GM21717 (cell line): ENCODE data around the gene RASSF10.
A peak's percentile ranks its signal among the peaks of the same experiment; 100 is the strongest.

Experiments
- ATAC-seq: cut with Tn5 transposase; IDR thresholded peaks from one replicate; pipeline ENCODE4 v1.9.1; 2021; ENCODE audit warnings: mild to moderate bottlenecking, moderate library complexity; ENCODE audit not compliant: unreplicated experiment

Gene RASSF10

GRCh38 chr11:13008625-13009475 lies at the start of gene RASSF10:
TSS of gene RASSF10 (plus strand) at chr11:13009316. CDS start at chr11:13009577, 261 bp downstream.
- ATAC-seq, result no peak

- ATAC-seq, result no peak
Measured at GRCh38 chr11:12961615-12962014, 47.5 kb upstream of the RASSF10 start.

DNA sequence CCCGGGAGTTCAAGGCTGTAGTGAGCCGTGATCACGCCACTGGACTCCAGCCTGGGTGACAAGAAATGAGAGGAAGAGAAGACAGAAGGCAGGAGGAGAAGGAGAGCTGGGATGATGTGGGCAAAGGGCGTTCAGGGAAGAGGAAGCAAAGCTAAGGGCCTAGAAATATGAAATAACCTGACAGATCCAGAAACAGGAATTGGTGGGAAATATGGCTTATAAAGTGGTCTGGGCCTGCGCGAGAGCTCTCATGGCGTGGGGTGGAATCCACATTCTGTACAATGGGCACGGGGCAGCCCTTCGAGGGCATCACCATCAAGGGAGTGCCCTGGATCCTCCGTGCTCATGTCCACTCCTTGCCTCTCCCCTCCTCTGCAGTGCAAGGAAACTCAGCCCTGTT lies 46.8 kb upstream of the RASSF10 start:
- ATAC-seq, result no peak

DNA sequence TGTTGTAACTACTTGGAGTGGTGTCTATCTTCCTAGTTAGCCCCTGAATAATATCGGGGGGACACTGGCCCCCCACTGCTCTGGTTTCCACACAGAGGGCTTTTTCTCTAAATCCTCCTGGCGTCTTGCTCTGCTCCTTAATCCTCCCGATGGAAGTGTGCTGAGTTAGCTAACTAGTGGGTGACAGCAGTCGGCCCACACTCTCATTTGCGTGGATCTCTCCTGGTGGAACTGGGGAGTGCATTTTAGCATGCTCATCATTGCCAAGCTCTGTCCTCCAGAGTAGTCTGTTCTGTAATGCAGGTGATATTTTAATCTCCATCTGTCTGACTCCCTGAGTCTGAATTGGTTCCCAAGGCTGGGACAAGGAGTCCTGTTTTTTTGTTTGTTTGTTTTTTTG lies 46.1 kb upstream of the RASSF10 start:
- ATAC-seq, result no peak

DNA sequence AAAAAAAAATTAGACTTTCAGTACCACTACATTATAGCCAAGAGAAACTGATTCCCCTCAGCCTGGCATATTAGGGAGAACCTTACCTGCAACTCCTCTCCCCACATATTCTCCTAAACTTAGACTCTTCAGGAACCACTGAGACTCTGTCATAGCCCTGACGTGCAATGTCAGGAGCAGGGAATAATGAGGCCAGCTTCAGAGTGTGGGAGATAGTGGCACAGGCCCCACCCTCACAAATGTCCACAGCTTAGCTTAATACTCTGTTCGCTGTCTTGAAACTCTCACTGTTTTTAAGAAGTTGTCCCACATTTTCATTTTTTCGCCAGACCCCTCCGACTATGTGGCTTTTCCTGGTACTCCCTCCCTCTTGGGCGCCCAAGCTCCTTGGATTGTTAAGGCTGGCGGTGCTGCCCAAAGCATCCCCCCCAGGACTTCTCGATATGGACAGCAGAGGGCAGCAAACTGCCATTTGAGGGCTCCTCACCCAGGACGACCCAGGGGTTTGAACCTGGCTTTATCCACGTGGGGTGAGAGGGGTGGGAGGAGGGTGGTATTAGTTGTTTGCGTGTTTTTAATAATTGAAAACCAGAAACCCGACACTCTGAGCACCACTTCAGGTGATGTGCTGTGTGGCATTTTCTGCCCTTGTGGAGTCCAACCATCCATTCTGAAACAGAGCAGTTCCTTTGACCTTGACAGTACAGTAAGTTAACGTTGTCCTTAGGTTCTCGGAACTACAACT lies 45.2 kb upstream of the RASSF10 start:
- peak; percentile 75 for ATAC-seq

GRCh38 chr11:12964650-12965049 lies 44.5 kb upstream of the RASSF10 start:
- ATAC-seq, result no peak

GRCh38 chr11:12966002-12966401 lies 43.1 kb upstream of the RASSF10 start:
- ATAC-seq, result no peak

- no peak for ATAC-seq
Measured at GRCh38 chr11:12968101-12968500, 41.0 kb upstream of the RASSF10 start.

DNA sequence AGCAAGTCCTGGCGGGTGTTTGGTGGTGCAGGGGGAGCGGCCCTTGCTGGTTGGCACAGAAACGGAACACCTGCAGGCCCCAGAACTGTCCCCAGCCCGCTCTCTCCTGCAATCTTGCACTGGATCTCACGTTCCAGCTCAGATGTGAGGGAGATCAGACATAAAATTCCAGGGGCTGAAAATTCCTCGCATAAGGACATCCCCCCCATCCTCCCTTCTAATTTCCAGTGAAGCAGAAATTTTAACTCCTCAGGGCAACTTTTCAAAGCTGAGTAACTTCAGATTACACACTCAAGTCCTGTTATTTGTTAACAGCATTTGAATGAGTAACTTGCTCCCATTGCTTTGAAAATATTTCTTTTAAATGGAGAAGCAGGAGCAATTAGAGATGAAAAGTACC lies 40.3 kb upstream of the RASSF10 start:
- ATAC-seq, result no peak

DNA sequence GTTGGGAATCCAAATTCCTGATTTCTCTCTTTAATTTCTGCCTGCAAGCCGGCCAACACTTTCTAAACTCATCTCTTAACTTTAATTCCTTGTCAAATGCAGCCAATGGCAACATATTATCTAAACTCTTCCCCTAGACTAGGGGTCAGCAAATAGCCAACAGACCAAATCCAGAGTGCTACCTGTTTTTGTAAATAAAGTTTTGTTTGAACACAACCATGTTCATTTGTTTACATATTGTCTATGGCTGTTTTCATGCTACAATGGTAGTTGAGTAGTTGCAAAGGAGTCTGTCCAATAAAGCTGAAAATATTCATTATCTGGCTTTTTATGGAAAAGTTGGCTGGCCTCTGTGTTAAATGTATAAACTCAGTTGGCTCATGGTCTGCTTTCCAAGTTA lies 37.2 kb upstream of the RASSF10 start:
- ATAC-seq, result no peak

DNA sequence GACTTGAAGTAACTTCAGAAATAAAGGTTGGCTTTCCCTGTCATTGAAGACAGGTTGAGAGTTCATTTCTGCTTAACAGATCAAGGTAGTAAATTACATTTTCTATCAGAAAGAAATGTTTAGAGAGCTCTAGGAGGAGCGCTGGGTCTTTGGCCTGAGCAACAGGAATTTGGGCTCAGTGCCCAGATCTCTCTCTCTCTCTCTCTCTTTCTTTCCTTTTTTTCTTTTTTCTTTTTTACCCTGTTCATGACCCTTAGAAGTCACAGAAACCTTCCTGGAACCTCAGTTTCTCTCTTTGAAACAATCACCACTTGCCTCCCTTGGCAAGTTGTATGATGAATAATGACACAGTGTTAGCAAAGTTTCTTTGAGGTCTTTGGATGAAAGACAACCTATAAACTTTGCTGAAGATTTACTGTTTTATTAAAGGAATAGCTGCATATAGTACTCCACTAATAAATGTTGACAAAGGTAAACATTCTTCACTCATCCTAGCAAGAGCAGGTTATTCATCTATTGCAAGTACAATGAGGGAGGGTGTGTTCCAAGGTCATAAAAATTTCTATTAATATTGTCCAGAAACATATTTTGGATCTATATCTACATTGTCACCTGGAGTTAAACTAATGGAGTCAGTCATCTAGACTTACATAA lies 35.5 kb upstream of the RASSF10 start:
- ATAC-seq, result no peak

GRCh38 chr11:12975195-12975594 lies 33.9 kb upstream of the RASSF10 start:
- ATAC-seq, result no peak

DNA sequence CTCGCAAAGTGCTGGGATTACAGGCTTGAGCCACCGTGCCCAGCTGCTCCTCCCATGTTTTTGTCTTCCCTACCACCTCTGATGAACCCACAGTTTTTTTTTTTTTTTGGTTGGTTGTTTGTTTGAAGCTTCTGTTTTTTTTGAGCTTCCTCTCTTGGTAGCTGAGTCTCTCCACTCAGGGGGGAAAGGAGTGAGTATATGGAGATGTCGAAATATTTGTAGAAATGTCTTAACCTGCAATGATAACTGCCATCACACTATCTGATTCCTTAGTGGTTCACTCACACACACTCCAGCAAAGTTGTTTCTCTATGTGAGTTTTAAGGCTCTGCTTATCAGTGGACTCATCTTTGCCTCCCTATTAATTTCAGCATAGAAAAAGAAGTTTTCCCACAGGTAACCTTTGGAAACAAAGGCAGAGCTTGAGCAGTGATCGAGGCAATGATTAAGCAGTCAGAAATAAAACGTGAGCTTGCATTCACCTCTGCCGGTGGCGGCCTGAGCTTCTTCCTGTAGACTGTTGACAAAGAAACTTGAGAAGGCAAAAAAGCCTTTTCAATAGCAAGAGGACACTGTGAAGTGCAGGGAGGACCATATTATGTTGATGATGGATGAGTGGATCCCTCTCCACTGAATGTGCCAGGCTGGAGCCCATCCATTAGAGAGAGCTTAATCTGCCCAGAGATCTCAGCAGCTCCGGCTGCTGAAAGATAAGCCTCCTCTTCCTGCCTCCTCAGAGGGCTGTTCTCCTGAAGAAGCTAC lies 29.0 kb upstream of the RASSF10 start:
- ATAC-seq, result no peak

DNA sequence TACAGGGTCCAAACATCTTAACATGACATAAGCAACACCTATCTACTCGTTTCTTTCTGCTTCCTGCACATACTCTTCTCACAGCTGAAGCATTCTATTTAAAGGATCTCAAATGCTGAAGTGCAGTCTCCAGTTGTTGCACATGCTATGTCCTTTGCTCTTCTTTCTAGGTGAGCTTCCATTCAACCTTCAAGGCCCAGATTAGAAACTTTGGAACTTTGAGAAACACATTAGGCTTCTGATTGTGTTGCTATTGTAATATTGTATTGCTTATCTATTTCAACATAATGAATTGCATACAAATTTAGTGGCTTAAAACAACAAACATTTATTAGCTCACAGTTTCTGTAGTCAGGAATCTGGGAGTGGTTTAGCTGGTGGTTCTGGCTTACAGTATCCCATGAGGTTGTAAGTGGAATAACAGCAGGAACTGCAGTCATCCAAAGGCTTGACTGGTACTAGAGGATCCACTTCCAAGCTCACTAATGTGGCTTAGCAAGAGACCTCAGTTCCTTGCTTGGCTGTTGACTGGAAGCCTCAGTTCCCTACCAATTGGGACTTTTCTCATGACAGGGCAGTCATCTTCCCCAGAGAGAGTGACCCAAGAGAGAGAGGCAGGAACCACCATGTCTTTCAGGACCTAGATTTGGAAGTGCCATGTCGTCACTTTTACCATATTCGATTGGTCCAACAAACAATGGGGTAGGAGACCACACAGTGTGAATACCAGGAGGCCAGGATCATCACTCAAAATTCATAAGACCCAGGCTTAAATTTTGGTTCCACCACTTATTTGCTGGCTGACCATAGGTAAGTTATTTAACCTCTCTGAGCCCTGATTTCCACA lies 27.2 kb upstream of the RASSF10 start:
- no peak for ATAC-seq

GRCh38 chr11:12983336-12983735 lies 25.8 kb upstream of the RASSF10 start:
- no peak for ATAC-seq

DNA sequence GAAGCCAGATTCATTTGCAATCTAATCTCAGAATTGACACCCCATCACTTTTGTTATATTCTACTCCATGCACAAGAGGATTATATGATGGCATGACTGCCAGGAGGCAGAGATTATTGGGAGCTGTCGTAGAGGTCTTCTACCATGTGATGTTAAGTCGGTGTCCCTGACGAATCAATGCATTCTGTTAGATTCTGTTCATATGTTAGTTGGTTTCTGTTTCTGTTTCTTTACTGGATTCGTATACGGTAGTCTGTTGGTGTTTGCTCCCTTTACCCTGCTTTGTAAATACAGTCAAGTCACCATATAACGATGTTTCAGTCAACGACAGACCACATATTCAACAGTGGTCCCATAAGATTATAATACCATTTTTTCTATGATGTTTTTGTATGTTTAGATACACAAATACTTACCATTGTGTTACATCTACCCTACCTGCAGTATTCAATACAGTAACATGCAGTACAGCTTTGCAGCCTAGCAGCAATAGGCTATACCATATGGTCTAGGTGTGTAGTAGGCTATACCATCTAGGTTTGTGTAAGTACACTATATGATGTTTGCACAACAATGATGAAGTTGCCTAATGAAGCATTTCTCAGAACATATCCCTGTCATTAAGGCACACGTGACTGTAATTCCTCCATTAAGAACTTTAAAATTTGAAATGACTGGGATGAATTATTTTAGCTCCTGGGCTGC lies 22.8 kb upstream of the RASSF10 start:
- no peak for ATAC-seq

DNA sequence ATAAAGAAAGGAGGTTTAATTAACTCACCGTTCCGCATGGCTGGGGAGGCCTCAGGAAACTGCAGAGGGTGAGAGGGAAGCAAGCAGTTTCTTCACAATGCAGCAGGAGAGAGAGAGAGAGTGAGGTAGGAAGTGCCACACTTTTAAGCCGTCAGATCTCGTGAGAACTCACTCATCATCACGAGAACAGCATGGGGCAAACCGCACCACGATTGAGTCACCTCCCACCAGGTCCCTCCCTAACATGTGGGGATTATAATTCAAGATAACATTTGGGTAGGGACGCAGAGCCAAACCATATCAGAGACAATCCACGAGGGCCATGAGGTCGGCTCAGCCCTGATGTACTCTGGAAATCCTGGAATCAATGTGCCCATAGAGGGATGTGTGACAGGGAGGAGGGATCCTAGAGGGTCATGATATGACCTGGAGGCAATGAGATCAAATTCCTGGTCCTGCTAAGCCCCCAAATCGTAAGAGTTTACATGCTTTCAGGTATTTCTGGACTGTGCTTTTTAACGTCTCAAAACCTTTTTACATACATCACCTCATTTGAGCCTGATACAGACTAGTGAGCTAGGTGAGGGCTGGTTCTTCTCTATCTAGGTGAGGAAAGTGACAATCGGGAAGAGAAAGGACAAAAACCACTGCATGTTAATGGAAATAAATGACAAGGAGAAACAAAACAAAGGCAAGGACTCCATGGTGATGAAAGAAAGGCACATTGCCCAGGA lies 19.5 kb upstream of the RASSF10 start:
- ATAC-seq, result no peak

GRCh38 chr11:12990162-12990480 lies 19.0 kb upstream of the RASSF10 start:
- no peak for ATAC-seq

GRCh38 chr11:12991426-12991825 lies 17.7 kb upstream of the RASSF10 start:
- no peak for ATAC-seq
